ENCODE results near the gene TMPRSS4.

The TMPRSS4 gene

GRCh38 chr11:118149493-118149892, 72.6 kb downstream of the TMPRSS4 start:
- ATAC-seq (replicated peaks): no peak
- peaks cover 8 to 17% of the 10 kb centered on the region in 2 donors for H3K4me1 Mint-ChIP-seq
- H3K36me3 Mint-ChIP-seq: no peaks in the 10 kb centered on the region
- no peak for DNase-seq
- no peaks in the 10 kb centered on the region for H3K9me3 Mint-ChIP-seq
- peaks cover 61 to 87% of the 10 kb centered on the region in 2 donors for H3K27me3 Mint-ChIP-seq
- no peak overlapping the region for H3K4me3 Mint-ChIP-seq
- no peak overlapping the region for H3K27ac Mint-ChIP-seq

- Mint-ChIP-seq H3K4me3 (no peak overlapping the region), H3K27ac (no peak overlapping the region), H3K36me3 (no peaks in the 10 kb centered on the region), H3K9me3 (no peaks in the 10 kb centered on the region), H3K27me3 (peaks cover 70 to 91% of the 10 kb centered on the region in 2 donors), H3K4me1 (peaks cover 8 to 13% of the 10 kb centered on the region in 2 donors)
- no peak for ATAC-seq (replicated peaks)
- no peak for DNase-seq
Measured at GRCh38 chr11:118151431-118151830, 74.6 kb downstream of the TMPRSS4 start.

- Mint-ChIP-seq H3K36me3 (no peaks in the 10 kb centered on the region), H3K4me1 (peaks cover 11 to 12% of the 10 kb centered on the region in 2 donors), H3K4me3 (peak overlapping the region; percentile 39 to 65), H3K9me3 (no peaks in the 10 kb centered on the region), H3K27ac (no peak overlapping the region), H3K27me3 (peaks cover 75 to 95% of the 10 kb centered on the region in 2 donors)
- DNase-seq (no peak), ATAC-seq (replicated peaks) (no peak)
Measured at GRCh38 chr11:118152020-118152551, 75.2 kb downstream of the TMPRSS4 start.

GRCh38 chr11:118152552-118153471, 75.9 kb downstream of the TMPRSS4 start, which contains the start of gene SCN4B:
SCN4B (minus strand) TSS chr11:118152823; CDS start chr11:118152673, 150 bp downstream.
- H3K27me3 Mint-ChIP-seq: peaks cover 76 to 95% of the 10 kb centered on the region in 2 donors

GRCh38 chr11:118153516-118153915, 76.6 kb downstream of the TMPRSS4 start:
- ATAC-seq (replicated peaks): no peak
- peaks cover 11 to 12% of the 10 kb centered on the region in 2 donors for H3K4me1 Mint-ChIP-seq
- H3K9me3 Mint-ChIP-seq: no peaks in the 10 kb centered on the region
- no peak for DNase-seq
- peaks cover 76 to 94% of the 10 kb centered on the region in 2 donors for H3K27me3 Mint-ChIP-seq
- peak overlapping the region; percentile 65 to 70 for H3K4me3 Mint-ChIP-seq
- no peak overlapping the region for H3K27ac Mint-ChIP-seq
- no peaks in the 10 kb centered on the region for H3K36me3 Mint-ChIP-seq

More at GRCh38 chr11:118152552-118153471, 75.9 kb downstream of the TMPRSS4 start, which contains the start of gene SCN4B:
- DNase-seq (no peak), ATAC-seq (replicated peaks) (peak; percentile 19 to 33)
- Mint-ChIP-seq H3K9me3 (no peaks in the 10 kb centered on the region), H3K4me3 (peak within 1 kb of the TSS; percentile 65 to 70), H3K27ac (no peak within 1 kb of the TSS), H3K4me1 (peaks cover 11 to 12% of the 10 kb centered on the region in 2 donors), H3K36me3 (no peaks in the 10 kb centered on the region)

GRCh38 chr11:118153976-118154375, 77.1 kb downstream of the TMPRSS4 start:
- Mint-ChIP-seq H3K27ac (no peak overlapping the region), H3K36me3 (no peaks in the 10 kb centered on the region), H3K4me1 (peaks cover 11 to 12% of the 10 kb centered on the region in 2 donors), H3K27me3 (peaks cover 76 to 93% of the 10 kb centered on the region in 2 donors), H3K9me3 (no peaks in the 10 kb centered on the region), H3K4me3 (peak overlapping the region in 1 of 2 donors; percentile 70)
- ATAC-seq (replicated peaks) (no peak), DNase-seq (no peak)

GRCh38 chr11:118154641-118155040, 77.8 kb downstream of the TMPRSS4 start:
- Mint-ChIP-seq H3K4me1 (peaks cover 11 to 12% of the 10 kb centered on the region in 2 donors), H3K27me3 (peaks cover 80 to 93% of the 10 kb centered on the region in 2 donors), H3K4me3 (no peak overlapping the region), H3K36me3 (no peaks in the 10 kb centered on the region), H3K27ac (no peak overlapping the region), H3K9me3 (no peaks in the 10 kb centered on the region)
- DNase-seq: no peak
- no peak for ATAC-seq (replicated peaks)

GRCh38 chr11:118155776-118156530, 79.1 kb downstream of the TMPRSS4 start:
- H3K36me3 Mint-ChIP-seq: no peaks in the 10 kb centered on the region
- H3K9me3 Mint-ChIP-seq: no peaks in the 10 kb centered on the region
- H3K4me3 Mint-ChIP-seq: no peak overlapping the region
- ATAC-seq (replicated peaks): no peak
- no peak overlapping the region for H3K27ac Mint-ChIP-seq
- H3K4me1 Mint-ChIP-seq: peaks cover 11 to 12% of the 10 kb centered on the region in 2 donors
- DNase-seq: no peak
- peaks cover 80 to 84% of the 10 kb centered on the region in 2 donors for H3K27me3 Mint-ChIP-seq

- Mint-ChIP-seq H3K27ac (no peak overlapping the region), H3K9me3 (no peaks in the 10 kb centered on the region), H3K36me3 (no peaks in the 10 kb centered on the region), H3K27me3 (peaks cover 78 to 84% of the 10 kb centered on the region in 2 donors), H3K4me1 (peaks cover 11 to 12% of the 10 kb centered on the region in 2 donors), H3K4me3 (no peak overlapping the region)
- ATAC-seq (replicated peaks) (peak; percentile 40 to 58), DNase-seq (no peak)
Measured at GRCh38 chr11:118156531-118157185, 79.8 kb downstream of the TMPRSS4 start.

GRCh38 chr11:118157186-118157895, 80.5 kb downstream of the TMPRSS4 start:
- H3K9me3 Mint-ChIP-seq: no peaks in the 10 kb centered on the region
- no peak overlapping the region for H3K27ac Mint-ChIP-seq
- no peaks in the 10 kb centered on the region for H3K36me3 Mint-ChIP-seq
- ATAC-seq (replicated peaks) (no peak), DNase-seq (no peak)
- H3K4me1 Mint-ChIP-seq: peaks cover 11 to 12% of the 10 kb centered on the region in 2 donors
- H3K4me3 Mint-ChIP-seq: no peak overlapping the region
- peaks cover 80 to 83% of the 10 kb centered on the region in 2 donors for H3K27me3 Mint-ChIP-seq

- H3K27ac Mint-ChIP-seq: no peak overlapping the region
- no peak for DNase-seq
- H3K9me3 Mint-ChIP-seq: no peaks in the 10 kb centered on the region
- H3K36me3 Mint-ChIP-seq: no peaks in the 10 kb centered on the region
- ATAC-seq (replicated peaks): no peak
- H3K4me1 Mint-ChIP-seq: peaks cover 0 to 2% of the 10 kb centered on the region in 2 donors
- no peak overlapping the region for H3K4me3 Mint-ChIP-seq
- H3K27me3 Mint-ChIP-seq: peaks cover 59 to 61% of the 10 kb centered on the region in 2 donors
Measured at GRCh38 chr11:118161786-118162185, 84.9 kb downstream of the TMPRSS4 start.

GRCh38 chr11:118162846-118163245, 86.0 kb downstream of the TMPRSS4 start:
- Mint-ChIP-seq H3K4me3 (no peak overlapping the region), H3K4me1 (no peaks in the 10 kb centered on the region), H3K9me3 (no peaks in the 10 kb centered on the region), H3K36me3 (no peaks in the 10 kb centered on the region), H3K27me3 (peaks cover 57 to 59% of the 10 kb centered on the region in 2 donors), H3K27ac (no peak overlapping the region)
- DNase-seq (no peak), ATAC-seq (replicated peaks) (no peak)

GRCh38 chr11:118163494-118163893, 86.6 kb downstream of the TMPRSS4 start:
- peaks cover 55 to 58% of the 10 kb centered on the region in 2 donors for H3K27me3 Mint-ChIP-seq

More at GRCh38 chr11:118163494-118163893, 86.6 kb downstream of the TMPRSS4 start:
- Mint-ChIP-seq H3K9me3 (no peaks in the 10 kb centered on the region), H3K4me1 (no peaks in the 10 kb centered on the region), H3K4me3 (no peak overlapping the region), H3K27ac (no peak overlapping the region), H3K36me3 (no peaks in the 10 kb centered on the region)
- ATAC-seq (replicated peaks) (no peak), DNase-seq (no peak)
